HG02981 (cell line): ENCODE measurements around the gene XPC.
A peak's percentile ranks its signal among the peaks of the same experiment; 100 is the strongest.
"Not testable (repeated sequence)": the region's sequence is repeated elsewhere in the genome, so short reads cannot be mapped to it uniquely, and the experiment has no call there.

ENCODE experiments used
- ATAC-seq: cut with Tn5 transposase; IDR thresholded peaks from one replicate; pipeline ENCODE4 v1.9.1; 2021; ENCODE audit warnings: mild to moderate bottlenecking, moderate library complexity; ENCODE audit not compliant: unreplicated experiment

XPC gene

DNA sequence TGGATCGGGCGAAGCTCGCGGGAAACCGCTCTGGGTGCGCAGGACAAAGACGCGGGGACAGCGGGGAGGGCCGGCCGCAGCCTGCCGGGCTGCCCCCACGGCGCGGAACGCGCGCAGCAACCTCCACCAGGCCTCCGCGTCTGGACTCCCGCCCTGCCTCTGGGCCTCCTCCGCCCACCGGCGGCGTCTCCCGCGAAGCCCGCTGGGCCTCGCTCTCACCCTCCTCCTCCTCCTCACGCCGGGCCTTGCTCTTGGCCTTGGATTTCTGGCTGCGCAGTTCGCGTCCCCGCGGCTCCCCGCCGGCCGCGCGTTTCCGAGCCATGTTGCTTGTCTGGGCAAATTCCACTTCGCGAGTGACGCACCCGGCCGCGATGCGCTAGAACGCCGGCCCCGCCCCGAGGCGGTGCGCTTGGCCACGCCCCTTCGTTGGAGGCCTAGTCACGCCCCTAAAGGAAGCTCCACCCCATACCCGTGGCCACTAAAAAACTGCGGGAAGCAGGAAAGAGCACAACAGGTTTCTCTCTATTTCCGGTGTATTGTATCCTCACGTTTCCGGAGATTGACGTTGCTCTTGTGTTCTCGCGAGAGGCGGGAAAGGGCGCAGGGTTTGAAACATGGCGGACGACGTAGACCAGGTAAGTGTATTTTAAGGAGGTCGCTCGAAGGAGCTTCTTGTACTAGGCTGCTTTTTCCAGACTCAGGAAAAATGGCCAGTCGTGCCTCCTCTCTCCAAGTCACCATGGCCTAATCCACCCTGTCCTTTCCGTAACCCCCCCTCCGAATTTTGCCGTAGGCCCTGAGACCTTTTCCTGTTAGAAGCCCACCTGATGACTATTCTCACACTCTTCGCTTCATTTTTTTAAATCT, at the start of gene XPC, which contains the start of gene LSM3:
Gene XPC, minus strand, starts transcription at position 355 of the 867 bp plus-strand sequence. Its CDS starts 33 bp downstream, at position 322.
Gene LSM3, plus strand, starts transcription at position 571 of the 867 bp plus-strand sequence. Its CDS starts 44 bp downstream, at position 615.
- peak; percentile 91 for ATAC-seq

DNA sequence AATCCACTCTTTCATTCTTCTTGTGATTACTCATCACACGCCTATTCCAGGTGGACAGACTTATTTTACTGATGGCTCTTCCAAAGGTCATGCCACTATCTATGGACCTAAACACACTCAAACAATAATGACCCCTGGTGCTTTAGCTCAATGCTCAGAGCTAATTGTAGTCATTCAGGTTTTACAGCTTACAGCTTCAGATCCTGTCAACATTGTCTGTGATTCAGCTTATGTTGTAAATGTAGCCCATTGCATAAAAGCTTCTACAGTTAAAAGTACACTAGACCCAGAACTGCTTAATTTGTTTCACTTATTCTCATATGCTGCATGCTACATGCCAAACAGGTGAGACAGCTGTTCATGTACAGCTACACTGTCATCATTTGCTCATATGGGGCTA, 49.5 kb upstream of the XPC start:
- ATAC-seq, result no peak

DNA sequence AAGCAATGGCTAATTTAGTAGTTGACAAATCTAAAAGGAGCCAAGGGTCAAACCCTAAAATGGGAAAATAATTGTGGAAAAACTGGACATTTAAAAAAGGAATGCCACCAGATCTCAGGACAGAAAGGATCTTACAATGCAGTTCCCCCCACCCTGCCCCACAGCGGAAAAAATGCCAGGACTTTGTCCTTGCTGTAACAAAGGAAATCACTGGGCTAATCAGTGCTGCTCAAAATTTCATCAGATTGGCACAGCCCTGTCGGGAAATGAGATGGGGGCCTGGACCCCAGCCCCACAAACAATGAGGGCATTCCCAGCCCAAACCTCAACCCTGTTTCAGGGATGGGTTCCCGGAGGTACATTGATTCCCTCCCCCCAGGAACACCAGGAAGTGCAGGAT, 48.0 kb upstream of the XPC start:
- not testable (repeated sequence) for ATAC-seq

DNA sequence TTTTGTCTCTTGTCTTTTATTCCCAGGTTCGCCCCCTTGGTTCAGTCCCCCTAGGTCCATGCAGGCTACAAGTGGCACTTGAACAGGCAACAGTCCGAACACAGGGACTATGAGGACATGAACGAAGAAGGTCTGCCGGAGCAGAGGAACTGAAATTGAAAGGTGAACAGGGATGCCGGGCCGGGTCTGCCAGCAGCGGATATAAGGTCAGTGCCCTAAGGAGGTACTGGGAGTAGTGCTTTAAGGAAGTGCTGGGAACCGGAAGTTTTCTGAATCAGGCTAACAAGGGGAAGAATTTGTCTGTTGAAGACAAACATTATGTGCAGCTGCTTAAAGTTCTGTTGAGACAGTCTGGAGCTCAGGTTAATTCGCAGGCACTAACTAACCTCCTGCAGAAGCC, 47.0 kb upstream of the XPC start:
- no peak for ATAC-seq

DNA sequence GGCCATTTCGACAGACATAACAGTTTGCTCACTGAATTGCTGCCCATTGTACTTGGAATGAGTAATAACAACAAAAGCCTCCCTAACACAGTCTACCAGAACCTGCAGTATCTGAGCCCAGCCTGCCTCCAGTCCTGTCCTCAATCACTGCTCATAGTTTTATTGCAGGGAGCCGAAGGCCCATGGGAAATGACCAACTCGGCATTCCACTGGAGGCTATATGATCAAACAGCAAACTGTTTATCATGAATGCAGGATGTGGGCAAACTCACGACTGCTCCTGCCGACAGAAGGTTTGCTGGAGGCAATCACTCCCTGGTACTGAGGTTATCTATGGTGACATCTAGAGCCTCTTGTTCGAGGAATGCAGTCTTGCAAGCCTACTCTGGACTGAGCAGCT, 46.5 kb upstream of the XPC start:
- ATAC-seq, result no peak

DNA sequence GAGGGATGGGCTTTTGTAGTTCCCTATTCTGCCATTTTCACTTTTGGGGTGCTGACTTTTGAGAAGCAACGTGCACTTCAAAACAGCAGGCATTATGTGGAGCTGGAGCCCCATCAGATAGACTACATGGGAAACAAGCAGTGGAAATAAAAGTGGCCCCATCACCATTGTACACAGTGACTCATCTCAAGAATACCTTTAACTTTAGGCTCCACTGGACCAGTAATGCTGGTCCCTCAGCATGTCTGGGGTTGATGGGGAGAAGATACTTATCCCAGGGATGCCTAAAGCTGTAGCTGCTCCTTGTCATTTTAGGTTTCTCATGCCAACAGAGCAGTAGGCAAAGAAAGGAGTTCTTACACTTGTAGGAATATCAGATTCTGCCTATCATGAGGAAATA, 45.2 kb upstream of the XPC start:
- no peak for ATAC-seq

DNA sequence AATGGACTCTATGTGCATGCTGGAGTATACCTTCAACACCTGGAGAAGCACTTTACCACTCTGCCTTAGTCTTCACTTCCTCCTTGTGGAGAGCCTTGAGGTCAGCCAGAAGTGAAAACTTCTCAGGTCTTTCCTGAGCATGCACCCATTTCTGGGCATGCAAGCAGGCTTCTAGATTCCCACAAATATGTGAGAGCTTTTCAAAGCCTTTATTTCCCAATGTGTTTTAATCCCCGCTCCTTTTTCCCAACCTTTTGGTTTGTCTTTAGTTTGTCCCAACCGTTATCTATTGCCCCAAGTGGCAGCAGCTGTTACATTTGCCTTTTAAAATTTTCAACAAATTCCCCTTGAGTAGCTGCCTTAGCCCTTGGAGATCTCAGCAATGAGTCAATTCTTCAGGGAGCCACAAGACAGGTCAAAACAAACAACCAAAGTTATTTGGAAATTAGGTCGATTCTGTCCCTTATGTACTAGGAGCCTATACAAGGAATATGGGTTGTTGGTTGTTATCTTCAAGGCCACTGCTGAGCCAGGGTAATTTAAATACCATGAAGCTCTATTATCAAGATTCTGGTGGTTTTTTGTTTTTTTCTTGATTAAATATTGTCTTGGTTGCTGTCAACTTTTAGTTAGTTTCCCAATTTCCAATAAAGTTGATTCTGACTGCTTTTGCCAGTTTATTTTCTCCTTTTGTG, 44.6 kb upstream of the XPC start:
- no peak for ATAC-seq

DNA sequence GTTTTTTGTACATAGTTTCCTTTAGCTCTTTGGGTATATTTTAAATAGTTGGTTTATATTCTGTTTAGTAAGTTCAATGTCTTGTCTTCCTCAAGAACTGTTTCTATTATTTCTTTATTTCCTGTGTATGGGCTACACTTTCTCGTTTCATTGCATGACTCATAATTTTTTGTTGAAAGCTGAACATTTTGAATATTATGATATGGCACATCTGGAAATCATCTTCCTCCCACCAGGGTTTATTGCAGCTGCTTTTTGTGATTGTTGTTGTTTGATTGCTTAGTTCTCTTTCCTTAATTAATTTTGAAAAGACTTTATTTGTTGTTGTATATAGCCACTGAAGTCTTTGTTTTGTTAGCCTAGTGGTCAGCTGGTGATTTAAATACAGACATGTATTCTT, 44.1 kb upstream of the XPC start:
- ATAC-seq, result no peak

DNA sequence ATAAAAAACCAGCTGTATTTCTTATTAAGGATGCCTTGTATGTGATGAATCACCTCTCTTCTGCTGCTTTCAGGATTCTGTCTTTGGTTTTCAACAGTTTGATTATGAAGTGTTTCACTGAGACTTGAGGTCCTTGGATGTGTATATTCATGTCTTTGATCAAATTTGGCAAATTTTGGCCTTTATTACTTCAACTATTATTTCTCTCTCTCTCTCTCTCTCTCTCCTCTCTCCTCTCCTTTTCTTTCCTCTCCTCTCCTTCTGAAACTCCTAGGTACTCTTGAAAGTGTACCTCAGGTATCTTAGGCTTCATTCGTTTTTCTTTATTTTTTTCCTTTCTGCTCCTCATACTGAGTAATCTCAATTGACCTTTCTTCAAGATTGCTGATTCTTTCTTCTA, 43.5 kb upstream of the XPC start:
- no peak for ATAC-seq

DNA sequence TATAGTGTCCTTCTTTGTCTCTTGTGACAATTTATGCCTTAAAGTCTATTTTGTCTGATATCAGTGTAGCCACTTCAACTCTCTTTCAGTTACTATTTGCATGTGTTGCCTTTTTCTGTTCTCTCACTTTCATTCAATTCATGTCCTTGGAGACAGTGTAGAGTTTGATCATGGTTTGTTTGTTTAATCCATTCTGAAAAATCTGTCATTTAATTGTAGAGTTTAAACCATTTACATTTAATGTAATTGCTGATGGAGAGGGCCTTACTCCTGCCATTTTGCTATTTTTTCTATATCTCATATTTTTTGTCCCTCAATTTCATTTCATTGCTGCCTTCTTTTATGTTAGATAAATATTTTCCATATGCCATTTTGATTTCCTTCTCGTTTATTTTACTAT, 42.5 kb upstream of the XPC start:
- no peak for ATAC-seq

DNA sequence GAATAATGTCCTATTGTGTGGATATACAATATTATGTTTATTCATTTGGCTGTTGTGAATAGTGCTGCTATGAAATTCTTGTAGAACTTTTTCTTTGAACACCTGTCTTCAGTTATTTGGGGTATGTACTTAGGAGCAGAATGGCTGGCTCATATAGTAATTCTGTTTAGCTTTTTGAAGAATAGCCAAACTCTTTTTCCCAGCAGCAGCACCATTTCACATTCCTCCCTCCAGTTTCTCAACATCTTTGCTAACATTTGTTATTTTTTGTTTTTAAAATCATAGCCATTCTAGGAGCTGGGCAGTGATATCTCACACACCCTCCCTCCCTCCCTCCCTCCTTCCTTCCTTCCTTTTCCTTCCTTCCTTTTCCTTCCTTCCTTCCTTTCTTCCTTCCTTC, 40.0 kb upstream of the XPC start:
- ATAC-seq, result no peak

DNA sequence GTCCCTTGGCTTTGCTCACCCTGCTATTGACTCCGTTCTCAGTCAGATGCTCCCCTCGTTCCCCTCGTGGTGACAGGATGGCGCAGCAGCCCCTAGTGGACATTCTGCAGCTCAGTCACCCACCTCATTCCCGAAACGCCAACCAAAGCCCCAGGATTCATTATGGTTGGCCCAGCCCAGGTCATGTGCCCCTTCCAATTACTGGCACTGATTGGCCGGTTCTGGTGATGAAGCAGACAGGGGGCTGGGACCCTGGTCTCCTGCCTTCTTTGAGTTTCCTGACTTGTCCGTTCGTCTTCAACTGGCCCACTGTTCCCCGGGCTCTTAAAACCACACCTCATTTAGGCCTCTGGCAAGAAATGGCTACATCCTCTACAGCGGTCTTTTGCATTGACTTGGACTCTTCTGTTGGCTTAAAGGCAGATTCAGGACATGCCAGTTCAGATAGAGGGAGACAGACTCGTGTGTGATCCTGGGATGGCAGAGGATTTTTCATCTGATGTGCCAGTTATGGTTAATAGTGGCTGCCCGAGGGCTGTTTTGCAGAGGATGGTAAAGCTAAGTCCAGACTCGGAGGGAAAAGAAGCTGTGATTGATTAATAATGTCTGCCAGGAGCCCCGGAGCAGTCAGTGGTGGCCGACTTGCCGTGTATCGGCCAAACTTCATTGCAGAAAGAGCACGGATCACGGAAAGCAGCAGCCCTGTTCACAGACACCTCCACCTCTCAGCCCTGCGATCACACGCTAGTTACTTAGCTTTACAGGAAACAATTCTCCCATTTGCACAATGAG, 38.1 kb upstream of the XPC start:
- ATAC-seq, result no peak

DNA sequence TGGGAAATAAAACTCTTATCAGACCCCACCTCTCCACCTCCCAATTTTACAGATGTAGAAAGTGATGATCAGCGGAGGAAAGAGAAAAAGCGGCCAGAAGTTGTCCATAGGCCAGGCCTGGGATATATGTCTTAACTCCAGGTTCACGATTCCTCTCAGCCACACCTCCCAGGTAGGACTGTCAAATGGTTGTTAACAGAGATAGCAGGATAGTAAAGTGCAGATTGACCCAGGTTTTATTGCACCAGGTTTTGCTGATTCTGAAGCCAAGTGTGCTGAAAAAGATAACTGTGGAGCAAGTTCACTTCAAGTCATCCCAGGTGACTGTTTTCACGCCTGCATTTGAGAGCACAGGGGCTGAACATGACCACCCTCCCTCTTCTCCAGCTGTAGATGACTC, 36.4 kb upstream of the XPC start:
- no peak for ATAC-seq

DNA sequence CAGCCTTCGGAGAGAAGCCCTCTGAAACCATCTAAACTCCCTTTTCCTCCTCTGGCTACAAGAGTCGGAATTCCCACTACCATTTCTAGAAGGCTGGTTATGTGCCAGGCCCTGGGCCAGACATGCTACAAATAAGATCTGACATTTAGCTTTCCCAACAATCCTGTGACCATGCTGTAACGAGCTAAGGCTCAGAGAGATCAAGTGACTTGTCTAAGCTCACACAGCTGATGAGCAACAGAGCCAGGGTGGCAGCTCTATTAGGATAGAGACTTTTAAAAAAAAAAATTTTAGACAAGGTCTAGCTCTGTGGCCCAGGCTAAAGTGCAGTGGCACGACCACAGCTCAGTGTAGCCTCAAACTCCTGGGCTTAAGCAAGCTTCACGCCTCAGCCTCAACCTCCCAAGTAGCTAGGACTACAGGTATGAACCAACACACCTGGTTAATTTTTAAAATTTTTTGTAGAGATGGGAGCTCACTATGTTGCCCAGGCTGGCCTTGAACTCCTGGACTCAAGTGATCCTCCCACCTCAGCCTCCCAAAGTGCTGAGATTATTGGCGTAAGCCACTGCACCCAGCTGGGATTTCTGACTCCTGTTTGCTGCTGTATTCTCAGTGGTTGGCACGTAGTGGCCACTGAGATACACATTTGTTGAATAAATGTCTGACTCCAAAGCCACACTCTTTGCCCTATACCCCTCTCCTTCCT, 34.8 kb upstream of the XPC start:
- no peak for ATAC-seq

DNA sequence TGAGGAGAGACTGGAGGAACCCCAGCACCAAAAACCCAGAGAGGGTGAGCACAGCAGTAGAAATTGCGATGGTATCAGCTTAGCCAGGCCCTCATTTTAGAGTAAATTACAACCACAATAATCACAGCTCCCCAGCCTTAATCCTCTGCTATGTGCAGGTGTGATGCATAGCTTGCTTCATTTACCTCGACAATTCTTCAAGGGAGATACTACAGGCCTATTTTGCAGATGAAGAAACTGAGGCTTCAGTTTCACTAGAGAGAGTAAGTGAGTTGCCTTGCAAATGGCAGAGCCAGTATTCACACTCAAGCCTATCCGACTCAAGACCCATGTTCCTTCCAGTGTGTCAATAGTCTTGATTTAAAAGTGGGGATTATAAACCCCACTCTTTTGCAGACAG, 33.6 kb upstream of the XPC start:
- ATAC-seq, result no peak

DNA sequence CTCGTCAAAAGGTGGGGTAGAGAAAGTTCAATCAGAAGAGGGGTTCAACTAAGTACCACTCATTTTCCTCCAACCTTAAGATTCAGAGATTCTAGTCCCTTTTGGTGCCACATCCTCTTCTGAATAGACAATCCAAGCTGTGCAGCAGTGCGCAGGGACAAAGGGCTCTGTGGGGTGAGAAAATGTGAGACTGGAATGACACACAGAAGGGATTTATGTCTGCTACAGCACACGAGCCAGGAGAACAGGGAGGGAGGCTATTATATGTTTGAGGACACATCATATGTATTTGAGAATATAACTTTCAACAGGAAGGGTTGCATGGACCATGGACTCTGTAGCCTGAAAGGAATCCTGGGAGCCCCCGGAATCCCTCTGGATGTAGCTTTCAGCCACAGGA, 33.2 kb upstream of the XPC start:
- ATAC-seq, result no peak

DNA sequence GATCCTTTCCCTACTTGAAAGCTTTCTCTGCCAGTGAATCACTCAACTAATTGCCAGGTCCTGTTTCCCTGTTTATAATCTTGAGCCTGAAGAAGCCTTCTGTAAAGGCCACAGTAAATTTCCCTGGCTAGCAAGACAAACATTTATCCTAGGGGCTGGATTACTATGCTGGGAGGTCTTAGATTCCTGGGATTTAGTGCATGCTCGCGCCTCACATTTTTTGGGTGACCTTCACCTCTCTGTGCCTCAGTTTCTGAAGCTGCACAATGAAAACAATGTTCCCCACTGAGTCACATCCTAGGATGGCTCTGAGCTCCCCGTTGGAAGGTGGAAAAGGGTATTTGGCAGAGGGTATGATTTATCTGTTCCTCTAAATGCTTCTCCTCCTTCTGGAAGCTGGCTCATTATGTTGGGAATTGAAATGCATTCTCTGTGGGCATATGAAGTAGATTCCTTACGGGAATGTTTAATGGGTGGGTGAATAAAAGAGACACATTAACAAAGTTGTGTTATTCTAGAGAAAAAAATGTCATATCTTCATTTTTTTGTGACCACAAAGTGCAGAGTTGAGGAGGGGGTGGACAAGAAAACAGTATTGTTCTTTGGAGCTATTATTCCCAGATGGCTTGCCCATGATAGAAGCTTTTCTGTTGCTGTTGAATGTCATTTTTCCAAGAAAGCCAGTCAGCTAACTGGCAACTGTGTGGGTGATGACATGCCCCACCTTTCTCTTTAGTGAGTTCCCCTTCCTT, 32.6 kb upstream of the XPC start:
- ATAC-seq, result no peak

DNA sequence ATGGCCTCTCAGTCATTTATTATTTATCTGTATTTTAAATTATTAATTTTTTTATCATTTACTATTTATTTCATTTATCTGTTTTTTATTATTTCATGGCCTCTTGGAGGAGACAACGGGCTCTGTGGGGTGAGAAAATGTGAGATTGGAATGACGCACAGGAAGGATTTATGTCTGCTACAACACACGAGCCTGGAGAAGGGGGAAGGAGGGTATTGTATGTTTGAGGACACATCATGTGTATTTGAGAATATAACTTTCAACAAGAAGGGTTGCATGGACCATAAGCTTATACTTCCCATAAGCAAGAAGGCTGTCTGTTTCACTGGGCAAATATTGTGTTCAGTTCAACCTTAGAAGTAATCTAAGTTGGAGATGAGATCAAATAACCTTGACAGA, 31.9 kb upstream of the XPC start:
- ATAC-seq, result no peak

DNA sequence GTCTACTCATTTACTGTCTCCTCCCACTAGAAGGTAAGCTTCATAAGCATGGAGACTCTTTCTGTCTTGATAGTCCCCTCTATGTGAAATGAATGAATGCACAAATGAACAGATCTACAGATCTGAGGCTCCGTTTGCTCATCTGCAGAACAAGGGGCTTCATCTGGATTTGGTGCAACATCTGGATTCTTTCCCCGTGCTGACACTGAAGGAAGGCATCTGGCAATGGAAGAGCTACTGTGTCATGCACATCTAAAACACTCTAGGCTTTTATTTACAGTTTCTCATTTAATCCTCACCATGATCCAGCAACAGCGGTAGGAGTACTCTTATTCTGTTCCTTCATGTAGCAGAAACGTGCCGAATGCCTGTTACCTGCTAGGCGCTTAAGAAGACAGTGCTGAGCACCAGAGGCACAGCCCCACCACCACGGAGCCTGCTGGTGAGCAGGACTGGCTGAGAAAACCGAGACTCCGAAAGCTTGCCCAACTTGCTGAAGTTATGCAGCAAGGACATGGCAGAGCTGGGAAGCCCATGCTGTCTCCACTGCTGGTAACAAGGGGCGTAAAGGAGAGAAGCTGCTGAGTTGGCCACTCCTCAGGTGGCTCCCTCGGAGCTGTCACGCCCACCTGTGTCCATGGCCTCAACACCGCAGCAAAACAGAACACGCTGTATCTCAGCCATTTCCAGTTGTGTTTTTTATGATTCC, 31.3 kb upstream of the XPC start:
- no peak for ATAC-seq

DNA sequence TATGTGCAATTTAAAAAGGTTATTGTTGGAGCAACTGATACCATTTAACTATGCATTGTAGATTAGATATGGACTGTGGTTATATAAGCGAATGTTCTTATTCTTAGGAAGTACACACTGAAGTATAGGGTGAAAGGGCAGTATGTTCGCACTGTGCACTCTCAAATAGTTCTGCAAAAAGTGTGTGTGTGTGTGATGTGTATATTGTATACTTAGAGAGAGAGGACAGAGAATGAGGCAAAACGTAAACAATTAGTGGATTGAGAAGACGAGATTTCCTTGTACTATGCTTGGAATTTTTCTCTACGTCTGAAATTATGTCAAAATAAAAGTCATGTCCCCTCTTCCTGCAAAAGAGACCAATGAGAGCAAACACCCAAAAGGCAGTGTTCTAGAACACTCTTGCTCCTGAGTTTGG, 30.6 kb upstream of the XPC start:
- no peak for ATAC-seq
